GM19099 (cell line): Measurements from ENCODE around the gene INPP1.
A peak's percentile ranks its signal among the peaks of the same experiment; 100 is the strongest.

Experiments used
- POLR2A ChIP-seq: IDR thresholded peaks from 3 replicates; pipeline ENCODE4 v1.6.1; 2011; ENCODE audit warnings: low read depth; ENCODE audit not compliant: insufficient read length; ENCODE audit errors: extremely low read depth

Gene INPP1

GRCh38 chr2:190343536-190344275 lies at the start of gene INPP1:
INPP1 (plus strand) TSS chr2:190343589; CDS start chr2:190360103, 16,514 bp downstream.
- peak; percentile 44 for TF ChIP-seq POLR2A

- no peak for TF ChIP-seq POLR2A
Measured at GRCh38 chr2:190301032-190301431, 42.4 kb upstream of the INPP1 start.

- no peak for TF ChIP-seq POLR2A
Measured at GRCh38 chr2:190302052-190302451, 41.3 kb upstream of the INPP1 start.

GRCh38 chr2:190303647-190304046 lies 39.7 kb upstream of the INPP1 start:
- TF ChIP-seq POLR2A = no peak

- no peak for TF ChIP-seq POLR2A
Measured at GRCh38 chr2:190304404-190304803, 39.0 kb upstream of the INPP1 start.

GRCh38 chr2:190308031-190308430 lies 35.4 kb upstream of the INPP1 start:
- TF ChIP-seq POLR2A = no peak

- no peak for TF ChIP-seq POLR2A
Measured at GRCh38 chr2:190311893-190312634, 31.3 kb upstream of the INPP1 start.

GRCh38 chr2:190313880-190314279 lies 29.5 kb upstream of the INPP1 start:
- TF ChIP-seq POLR2A = no peak

- no peak for TF ChIP-seq POLR2A
Measured at GRCh38 chr2:190315273-190315672, 28.1 kb upstream of the INPP1 start.

GRCh38 chr2:190318514-190318913 lies 24.9 kb upstream of the INPP1 start:
- TF ChIP-seq POLR2A = no peak

- no peak for TF ChIP-seq POLR2A
Measured at GRCh38 chr2:190318931-190319554, 24.3 kb upstream of the INPP1 start.

GRCh38 chr2:190319555-190320498 lies 23.6 kb upstream of the INPP1 start, which contains the start of gene HIBCH:
HIBCH (minus strand) TSS chr2:190319826; CDS start chr2:190319750, 76 bp downstream.
- TF ChIP-seq POLR2A = peak; percentile 85

GRCh38 chr2:190320696-190321095 lies 22.7 kb upstream of the INPP1 start:
- no peak for TF ChIP-seq POLR2A

GRCh38 chr2:190323406-190323805 lies 20.0 kb upstream of the INPP1 start:
- no peak for TF ChIP-seq POLR2A

GRCh38 chr2:190325588-190325987 lies 17.8 kb upstream of the INPP1 start:
- TF ChIP-seq POLR2A = no peak

GRCh38 chr2:190327867-190328572 lies 15.4 kb upstream of the INPP1 start:
- no peak for TF ChIP-seq POLR2A
